SH-SY5Y (cell line): ENCODE results near the gene ZCCHC8.

Experiments
- GATA2 ChIP-seq: IDR thresholded peaks from 2 replicates; pipeline ENCODE4 v1.6.1; 2011; ENCODE audit warnings: mild to moderate bottlenecking, low read depth, low read length
- GATA3 ChIP-seq: IDR thresholded peaks from 2 replicates; pipeline ENCODE4 v1.6.1; 2011; ENCODE audit warnings: low read depth, mild to moderate bottlenecking, low read length, moderate library complexity

- TF ChIP-seq GATA2 (no peak), GATA3 (no peak)
Observed at GRCh38 chr12:122516544-122517361, 16.0 kb upstream of the ZCCHC8 start.
